Kidney epithelial cell (primary cell): ENCODE results near the gene GSE1. TPM values are rescaled to one million over a fixed set of nuclear protein-coding genes. Genes with fewer than 3 reads are reported as not detected.

Experiments
- DNase-seq: peaks from one replicate; pipeline ENCODE4 v3.0.0-alpha.2; 2010; ENCODE audit warnings: low read depth
- H3K27me3 ChIP-seq: 2 replicates; pipeline ENCODE4 v1.6.0; 2011; ENCODE audit warnings: low read length; ENCODE audit not compliant: control insufficient read depth, insufficient read depth
- H3K36me3 ChIP-seq: 2 replicates; pipeline ENCODE4 v1.5.1; 2011; ENCODE audit warnings: low read length; ENCODE audit not compliant: control insufficient read depth, insufficient read depth
- H3K4me3 ChIP-seq: 2 replicates; pipeline ENCODE4 v1.5.1; 2011; ENCODE audit warnings: low read depth, mild to moderate bottlenecking, control low read depth, low read length
- total RNA-seq: library from RNA; depleted of rRNA; stranded (reverse); fragments of >200 nt; gene quantifications from 2 replicates; pipeline ENCODE4 v1.2.3, GENCODE V29; 2015
- TF ChIP-seq, protein P1 (sequence below): IDR thresholded peaks from 2 replicates; pipeline ENCODE4 v1.5.1; 2011; ENCODE audit warnings: mild to moderate bottlenecking, moderate library complexity, low read length, control low read depth, inconsistent platforms; ENCODE audit not compliant: insufficient read depth, poor library complexity, severe bottlenecking

The GSE1 gene
- total RNA-seq, 1 donor from 2014 or later = 25.7 TPM

DNA sequence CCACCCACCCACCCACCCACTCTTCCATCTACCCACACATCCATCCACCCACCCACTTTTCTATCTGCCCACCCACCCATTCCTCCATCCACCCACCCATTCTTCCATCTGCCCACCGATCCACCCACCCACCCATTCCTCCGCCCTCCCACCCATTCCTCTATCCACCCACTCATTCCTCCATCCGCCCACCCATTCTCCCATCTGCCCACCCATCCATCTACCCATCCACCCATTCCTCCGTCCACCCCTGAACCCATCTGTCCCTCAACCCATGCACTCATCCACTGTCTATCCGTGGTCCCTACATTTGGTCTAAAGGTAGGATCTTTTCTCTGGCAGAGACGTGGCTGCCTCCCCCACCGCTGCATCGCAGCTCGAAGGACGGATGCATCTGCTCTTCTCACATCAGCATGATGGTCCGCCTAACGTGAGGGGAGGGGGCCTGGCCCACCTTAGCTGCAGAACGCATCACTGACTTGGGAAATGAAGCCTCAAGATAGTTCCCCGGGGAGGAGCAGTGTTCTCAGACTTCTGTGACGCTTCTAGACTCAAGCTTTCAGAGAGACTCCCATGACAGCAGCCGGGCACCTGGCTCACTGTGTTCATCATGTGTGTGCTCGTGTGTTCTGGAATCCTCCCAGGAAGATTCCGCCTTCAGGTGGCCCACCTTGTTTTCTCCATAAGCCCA lies 17.2 kb upstream of the GSE1 start:
- Histone ChIP-seq H3K36me3 (no peaks in the 10 kb centered on the region), H3K4me3 (no peak overlapping the region), H3K27me3 (no peaks in the 10 kb centered on the region)
- DNase-seq = no peak
- TF ChIP-seq, protein P1, sequence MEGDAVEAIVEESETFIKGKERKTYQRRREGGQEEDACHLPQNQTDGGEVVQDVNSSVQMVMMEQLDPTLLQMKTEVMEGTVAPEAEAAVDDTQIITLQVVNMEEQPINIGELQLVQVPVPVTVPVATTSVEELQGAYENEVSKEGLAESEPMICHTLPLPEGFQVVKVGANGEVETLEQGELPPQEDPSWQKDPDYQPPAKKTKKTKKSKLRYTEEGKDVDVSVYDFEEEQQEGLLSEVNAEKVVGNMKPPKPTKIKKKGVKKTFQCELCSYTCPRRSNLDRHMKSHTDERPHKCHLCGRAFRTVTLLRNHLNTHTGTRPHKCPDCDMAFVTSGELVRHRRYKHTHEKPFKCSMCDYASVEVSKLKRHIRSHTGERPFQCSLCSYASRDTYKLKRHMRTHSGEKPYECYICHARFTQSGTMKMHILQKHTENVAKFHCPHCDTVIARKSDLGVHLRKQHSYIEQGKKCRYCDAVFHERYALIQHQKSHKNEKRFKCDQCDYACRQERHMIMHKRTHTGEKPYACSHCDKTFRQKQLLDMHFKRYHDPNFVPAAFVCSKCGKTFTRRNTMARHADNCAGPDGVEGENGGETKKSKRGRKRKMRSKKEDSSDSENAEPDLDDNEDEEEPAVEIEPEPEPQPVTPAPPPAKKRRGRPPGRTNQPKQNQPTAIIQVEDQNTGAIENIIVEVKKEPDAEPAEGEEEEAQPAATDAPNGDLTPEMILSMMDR = no peak

GRCh38 chr16:85598141-85598540 lies 15.0 kb upstream of the GSE1 start:
- no peak for DNase-seq
- no peaks in the 10 kb centered on the region for H3K27me3 ChIP-seq
- TF ChIP-seq, protein P1 = no peak
- no peak overlapping the region for H3K4me3 ChIP-seq
- no peaks in the 10 kb centered on the region for H3K36me3 ChIP-seq

GRCh38 chr16:85600078-85600477 lies 13.0 kb upstream of the GSE1 start:
- Histone ChIP-seq H3K4me3 (no peak overlapping the region), H3K27me3 (no peaks in the 10 kb centered on the region), H3K36me3 (no peaks in the 10 kb centered on the region)
- TF ChIP-seq, protein P1 = no peak
- DNase-seq = no peak

DNA sequence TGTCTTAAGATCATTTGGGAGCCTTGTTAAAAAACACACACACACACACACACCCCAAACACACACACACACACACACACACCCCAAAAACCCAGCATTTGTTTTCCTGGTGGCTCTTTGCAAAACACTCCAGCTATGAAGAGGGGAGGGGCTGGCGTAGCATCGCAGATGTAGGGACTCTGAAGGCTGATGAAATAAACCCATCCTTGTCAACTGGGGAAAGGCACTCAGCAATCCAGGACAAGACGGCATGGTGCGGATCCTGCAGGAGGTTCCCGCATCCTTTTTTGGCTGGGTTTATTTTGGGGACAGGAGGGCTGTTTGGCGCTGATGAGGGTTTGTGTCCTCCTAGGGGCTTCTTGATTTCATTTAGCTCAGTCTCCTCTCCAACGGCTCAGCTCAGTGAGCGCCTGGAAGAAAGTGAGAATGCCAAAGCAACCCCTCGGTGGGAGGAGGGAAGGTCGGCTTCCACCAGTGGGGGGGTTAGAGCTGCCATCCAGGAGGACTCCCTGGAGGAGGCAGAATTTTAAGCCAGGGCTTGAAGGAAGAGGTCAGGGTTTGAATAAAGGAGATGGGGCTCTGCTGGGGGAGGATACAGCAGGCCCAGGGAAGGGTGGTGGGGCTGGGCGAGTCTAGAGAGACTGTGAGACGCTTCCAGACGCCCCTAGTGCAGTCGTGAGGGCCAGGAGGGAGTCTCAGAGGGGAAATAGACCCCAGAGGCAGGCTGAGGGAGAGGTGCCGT lies 12.4 kb upstream of the GSE1 start:
- no peaks in the 10 kb centered on the region for H3K36me3 ChIP-seq
- no peak overlapping the region for H3K4me3 ChIP-seq
- TF ChIP-seq, protein P1 = no peak
- H3K27me3 ChIP-seq = no peaks in the 10 kb centered on the region
- no peak for DNase-seq

GRCh38 chr16:85601272-85601639 lies 11.9 kb upstream of the GSE1 start:
- TF ChIP-seq, protein P1 = no peak
- peaks cover 2% of the 10 kb centered on the region for H3K27me3 ChIP-seq
- no peak for DNase-seq
- no peak overlapping the region for H3K4me3 ChIP-seq
- H3K36me3 ChIP-seq = no peaks in the 10 kb centered on the region
